IMR-90 (cell line): ENCODE data around the gene NEK6. TPM values are rescaled to one million over a fixed set of nuclear protein-coding genes. Genes with fewer than 3 reads are reported as not detected.

Experiments
- ATAC-seq: fragments of 200-7000 bp; cut with Tn5 transposase; 2 replicates; pipeline ENCODE4 v1.9.1; 2020; ENCODE audit warnings: low read depth, mild to moderate bottlenecking, moderate library complexity
- BruUV-seq: library from RNA; stranded (reverse); fragments of 400-500 nt; replicated peaks from 2 replicates; lab custom pipeline; 2021; lab: Mats Ljungman, UMichigan
- CTCF ChIA-PET: fragments of 300-600 bp; formaldehyde crosslinking; extraction: SDS; loops from one replicate; lab custom pipeline; 2021; ENCODE audit warnings: antibody characterized with exemption; lab: Yijun Ruan, JAX
- POLR2A ChIA-PET: fragments of 300-600 bp; sonication (Branson Sonifier 250); formaldehyde crosslinking; loops from one replicate; lab custom pipeline; 2022; ENCODE audit warnings: antibody characterized with exemption; ENCODE audit not compliant: unreplicated experiment; lab: Charles Lee
- DNase-seq: peaks from one replicate; pipeline ENCODE4 v3.0.0; 2013
- H2AFZ ChIP-seq: replicated peaks from 2 replicates; pipeline ENCODE3; 2013; ENCODE audit warnings: low read length, mild to moderate bottlenecking; ENCODE audit not compliant: poor library complexity
- H2AK5ac ChIP-seq: 2 replicates; pipeline ENCODE4 v1.6.1; 2013; ENCODE audit warnings: low read depth, low read length, inconsistent platforms
- H2AK9ac ChIP-seq: replicated peaks from 2 replicates; pipeline ENCODE3; 2013; ENCODE audit warnings: mild to moderate bottlenecking, low read depth, low read length, moderate library complexity; ENCODE audit not compliant: poor library complexity
- H2BK120ac ChIP-seq: 2 replicates; pipeline ENCODE4 v1.6.1; 2013; ENCODE audit warnings: low read depth, low read length, inconsistent platforms
- H2BK15ac ChIP-seq: 3 replicates; pipeline ENCODE4 v1.6.1; 2013; ENCODE audit warnings: low read depth, low read length, inconsistent platforms
- H2BK20ac ChIP-seq: 2 replicates; pipeline ENCODE4 v1.6.1; 2013; ENCODE audit warnings: low read depth, mild to moderate bottlenecking, inconsistent platforms, low read length, moderate library complexity
- H2BK5ac ChIP-seq: 2 replicates; pipeline ENCODE4 v1.6.1; 2013; ENCODE audit warnings: mild to moderate bottlenecking, low read depth, low read length, inconsistent platforms; ENCODE audit not compliant: poor library complexity, severe bottlenecking
- H3K14ac ChIP-seq: replicated peaks from 2 replicates; pipeline ENCODE4 v1.6.1; 2013; ENCODE audit warnings: low read depth, low read length, inconsistent platforms
- H3K18ac ChIP-seq: 2 replicates; pipeline ENCODE4 v1.6.1; 2013; ENCODE audit warnings: low read depth, low read length, control low read depth
- H3K23ac ChIP-seq: 2 replicates; pipeline ENCODE4 v1.6.1; 2013; ENCODE audit warnings: low read depth, low read length, inconsistent platforms
- H3K27ac ChIP-seq: 2 replicates; pipeline ENCODE4 v1.5.1; 2013; ENCODE audit warnings: mild to moderate bottlenecking, control low read depth, low read length; ENCODE audit not compliant: insufficient read depth
- H3K27me3 ChIP-seq: 2 replicates; pipeline ENCODE4 v1.6.1; 2013; ENCODE audit warnings: low read length; ENCODE audit not compliant: control insufficient read depth, insufficient read depth
- H3K36me3 ChIP-seq: 2 replicates; pipeline ENCODE4 v1.6.1; 2013; ENCODE audit warnings: low read length, mixed read lengths; ENCODE audit not compliant: control insufficient read depth, insufficient read depth
- H3K4ac ChIP-seq: 2 replicates; pipeline ENCODE4 v1.6.1; 2013; ENCODE audit warnings: low read depth, low read length, inconsistent platforms
- H3K4me1 ChIP-seq: 2 replicates; pipeline ENCODE4 v1.6.1; 2013; ENCODE audit warnings: low read length, mixed read lengths; ENCODE audit not compliant: control insufficient read depth, insufficient read depth
- H3K4me2 ChIP-seq: 2 replicates; pipeline ENCODE4 v1.6.1; 2013; ENCODE audit warnings: low read depth, mild to moderate bottlenecking, control low read depth, low read length, moderate library complexity
- H3K4me3 ChIP-seq: 2 replicates; pipeline ENCODE4 v1.5.1; 2013; ENCODE audit warnings: low read depth, mild to moderate bottlenecking, control low read depth, low read length, moderate library complexity; ENCODE audit not compliant: insufficient read depth
- H3K56ac ChIP-seq: 2 replicates; pipeline ENCODE4 v1.6.1; 2013; ENCODE audit warnings: low read length, inconsistent platforms; ENCODE audit not compliant: insufficient read depth; ENCODE audit errors: extremely low read depth
- H3K79me1 ChIP-seq, 2 experiments: 2 replicates each; pipeline ENCODE4 v1.6.1; 2013; ENCODE audit warnings: low read length in 2 of 2, inconsistent platforms in 1 of 2, low read depth in 1 of 2
- H3K9ac ChIP-seq: 2 replicates; pipeline ENCODE4 v1.6.1; 2013; ENCODE audit warnings: low read depth, low read length, control low read depth
- H3K9me1 ChIP-seq: 2 replicates; pipeline ENCODE4 v1.6.1; 2013; ENCODE audit warnings: low read length, inconsistent platforms; ENCODE audit not compliant: insufficient read depth
- H3K9me3 ChIP-seq: 2 replicates; pipeline ENCODE4 v1.6.1; 2013; ENCODE audit warnings: low read length; ENCODE audit not compliant: control insufficient read depth, insufficient read depth
- H4K20me1 ChIP-seq: 2 replicates; pipeline ENCODE4 v1.6.1; 2013; ENCODE audit warnings: low read length, inconsistent platforms; ENCODE audit not compliant: insufficient read depth
- H4K5ac ChIP-seq: 2 replicates; pipeline ENCODE4 v1.6.1; 2013; ENCODE audit warnings: mild to moderate bottlenecking, low read depth, low read length, control low read depth
- H4K8ac ChIP-seq, 2 experiments: 2 replicates each; pipeline ENCODE4 v1.6.1; 2013; ENCODE audit warnings: low read depth in 2 of 2, low read length in 2 of 2, control low read depth in 1 of 2, inconsistent platforms in 1 of 2
- H4K91ac ChIP-seq: 2 replicates; pipeline ENCODE4 v1.6.1; 2013; ENCODE audit warnings: low read depth, low read length, inconsistent platforms; ENCODE audit not compliant: insufficient read depth
- MAZ ChIP-seq: IDR thresholded peaks from 2 replicates; pipeline ENCODE4 v1.6.1; 2012; ENCODE audit warnings: low read depth, mild to moderate bottlenecking, low read length, improper control_type of control experiment, moderate library complexity, borderline replicate concordance
- NFE2L2 ChIP-seq: fragments of 150-350 bp; IDR thresholded peaks from 2 replicates; pipeline ENCODE4 v1.6.1; 2016; ENCODE audit warnings: low read depth, mild to moderate bottlenecking, low read length
- WGBS, 2 experiments: methylation state at CpG; one replicate each; pipeline versions ENCODE4 v1.1.5 to v1.1.7; 2013; ENCODE audit warnings: missing lambda C conversion rate in 2 of 2; ENCODE audit not compliant: insufficient read length in 1 of 2; ENCODE audit errors: extremely low coverage in 2 of 2; 5-methylcytosine and 5-hydroxymethylcytosine counted together
- dilution Hi-C: fragments of 300-500 bp; cut with HindIII; formaldehyde crosslinking; loops from one replicate; pipeline ENCODE4 v1.14.3; 2018; ENCODE audit warnings: low sequenced_read_pairs; ENCODE audit not compliant: unreplicated experiment
- in situ Hi-C: fragments of 300-500 bp; cut with MboI; formaldehyde crosslinking; loops from 3 replicates; pipeline ENCODE4 v1.14.3; 2019; ENCODE audit warnings: low sequenced_read_pairs, inconsistent platforms, mixed read lengths
- intact Hi-C: fragments of 100-400 bp; cut with micrococcal nuclease; formaldehyde crosslinking; loops from 2 replicates; pipeline ENCODE4 v1.10.0; 2022
- polyA plus RNA-seq, 3 experiments: library from polyadenylated mRNA; depleted of rRNA; stranded (reverse); fragments of >200 nt; gene quantifications; 2 replicates each; pipeline ENCODE4 v1.2.3, GENCODE V29; 2012; ENCODE audit warnings: low replicate concordance in 1 of 3
- total RNA-seq: library from RNA; depleted of rRNA; stranded (reverse); fragments of >200 nt; gene quantifications from 2 replicates; pipeline ENCODE4 v1.2.3, GENCODE V29; 2012
- TF ChIP-seq, protein P1 (sequence below): conservative IDR thresholded peaks from 2 replicates; pipeline ENCODE4 v1.5.1; 2012; ENCODE audit warnings: mild to moderate bottlenecking, low read depth, low read length, improper control_type of control experiment

The NEK6 gene
- total and polyA plus RNA-seq, 2 of the 4 experiments (the other 2 are of a cell fraction), result 79.9 to 112 TPM

- peak overlapping the region; percentile 35; the same call in 1 of the 2 replicates for H3K9ac ChIP-seq
- no TSS peak for BruUV-seq
- peak overlapping the region; percentile 10 for H3K18ac ChIP-seq
- peaks cover 44% of the 10 kb centered on the region for H4K20me1 ChIP-seq
- in situ Hi-C loops, result no loop called here
- H2AK5ac ChIP-seq, result peak overlapping the region; percentile 85; the same call in 1 of the 2 replicates
- H2AFZ ChIP-seq, result peak overlapping the region; percentile 38
- peak; percentile 67 for DNase-seq
- H3K79me1 ChIP-seq, result peaks cover 31 to 87% of the 10 kb centered on the region in 2 experiments
- H3K9me1 ChIP-seq, result 0 out of 2 replicates have a peak, but pooled peaks cover 3% of the 10 kb centered on the region
- peak; percentile 61 for ATAC-seq
- no peak overlapping the region for H3K4me3 ChIP-seq
- 0 out of 2 replicates have a peak, but pooled peaks have one; percentile 13 for TF ChIP-seq MAZ
- TF ChIP-seq, protein P1, sequence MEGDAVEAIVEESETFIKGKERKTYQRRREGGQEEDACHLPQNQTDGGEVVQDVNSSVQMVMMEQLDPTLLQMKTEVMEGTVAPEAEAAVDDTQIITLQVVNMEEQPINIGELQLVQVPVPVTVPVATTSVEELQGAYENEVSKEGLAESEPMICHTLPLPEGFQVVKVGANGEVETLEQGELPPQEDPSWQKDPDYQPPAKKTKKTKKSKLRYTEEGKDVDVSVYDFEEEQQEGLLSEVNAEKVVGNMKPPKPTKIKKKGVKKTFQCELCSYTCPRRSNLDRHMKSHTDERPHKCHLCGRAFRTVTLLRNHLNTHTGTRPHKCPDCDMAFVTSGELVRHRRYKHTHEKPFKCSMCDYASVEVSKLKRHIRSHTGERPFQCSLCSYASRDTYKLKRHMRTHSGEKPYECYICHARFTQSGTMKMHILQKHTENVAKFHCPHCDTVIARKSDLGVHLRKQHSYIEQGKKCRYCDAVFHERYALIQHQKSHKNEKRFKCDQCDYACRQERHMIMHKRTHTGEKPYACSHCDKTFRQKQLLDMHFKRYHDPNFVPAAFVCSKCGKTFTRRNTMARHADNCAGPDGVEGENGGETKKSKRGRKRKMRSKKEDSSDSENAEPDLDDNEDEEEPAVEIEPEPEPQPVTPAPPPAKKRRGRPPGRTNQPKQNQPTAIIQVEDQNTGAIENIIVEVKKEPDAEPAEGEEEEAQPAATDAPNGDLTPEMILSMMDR, result 0 out of 2 replicates have a peak, but pooled peaks have one; percentile 4
- no peak for TF ChIP-seq NFE2L2
- peak overlapping the region; percentile 32; the same call in 1 of the 2 replicates for H3K56ac ChIP-seq
- intact Hi-C loops, result no loop called here
- peak overlapping the region; percentile 39 to 51; a peak in 2 of 4 replicates for H4K8ac ChIP-seq
- H3K27ac ChIP-seq, result peak overlapping the region; percentile 68
- H3K27me3 ChIP-seq, result no peaks in the 10 kb centered on the region
- POLR2A ChIA-PET, result no interaction called here
- H3K4me2 ChIP-seq, result peak overlapping the region; percentile 41
- dilution Hi-C loops, result no loop called here
- no peaks in the 10 kb centered on the region for H3K9me3 ChIP-seq
- H3K4ac ChIP-seq, result peak overlapping the region; percentile 79
- 8% methylated on average over 4 of the region's 12 CpGs; no CpG with 5 or more reads in 1 of the 2 experiments for WGBS, 2 experiments
- H3K14ac ChIP-seq, result peak overlapping the region; percentile 38; the same call in 1 of the 2 replicates
- H2BK5ac ChIP-seq, result peak overlapping the region; percentile 33
- H4K91ac ChIP-seq, result no peak overlapping the region; the same call in 1 of the 2 replicates
- peak overlapping the region; percentile 61 for H2BK120ac ChIP-seq
- H2AK9ac ChIP-seq, result peak overlapping the region; percentile 2
- CTCF ChIA-PET, result interaction anchor here (0.6 to 1.5 kb wide), 6 partner anchors 11 to 120 kb away, joined by 3 to 6 read pairs (median 4); no protein-coding TSS in a partner anchor
- H3K4me1 ChIP-seq, result peaks cover 27% of the 10 kb centered on the region
- H2BK15ac ChIP-seq, result no peak overlapping the region
- H2BK20ac ChIP-seq, result 0 out of 2 replicates have a peak overlapping the region, but pooled peaks have one; percentile 22
- peak overlapping the region; percentile 77 for H3K23ac ChIP-seq
- no peak overlapping the region; the same call in 1 of the 2 replicates for H4K5ac ChIP-seq
- peaks cover 23% of the 10 kb centered on the region for H3K36me3 ChIP-seq
Measured at GRCh38 chr9:124399323-124399967, 141.7 kb downstream of the NEK6 start.
